SK-N-MC (cell line): Measurements from ENCODE around the gene TMEM88.

Source experiments
- DNase-seq: peaks from one replicate; pipeline ENCODE4 v3.0.0-alpha.2; 2011; ENCODE audit warnings: low read depth, low spot score
- H3K27ac ChIP-seq: fragments of 200-600 bp; sonication (generic); 2 replicates; pipeline ENCODE4 v1.5.1; 2016; ENCODE audit warnings: mixed run types
- H3K36me3 ChIP-seq: fragments of 200-600 bp; sonication (generic); 2 replicates; pipeline ENCODE4 v1.6.1; 2017; ENCODE audit warnings: antibody characterized with exemption, low read length, mixed read lengths; ENCODE audit not compliant: insufficient read depth
- H3K4me3 ChIP-seq: fragments of 200-600 bp; sonication (generic); 2 replicates; pipeline ENCODE4 v1.5.1; 2016
- H3K9ac ChIP-seq: fragments of 200-600 bp; sonication (generic); 2 replicates; pipeline ENCODE4 v1.8.0; 2017; ENCODE audit warnings: mixed run types, mixed read lengths; ENCODE audit not compliant: insufficient read length
- H3K9me3 ChIP-seq: fragments of 200-600 bp; sonication (generic); 2 replicates; pipeline ENCODE4 v1.6.1; 2017; ENCODE audit warnings: low read depth, mild to moderate bottlenecking, antibody characterized with exemption, low read length, moderate library complexity, mixed read lengths
- EZH2 ChIP-seq: fragments of 200-600 bp; sonication (generic); IDR thresholded peaks from one replicate; pipeline ENCODE4 v1.6.1; 2017; ENCODE audit warnings: antibody characterized with exemption
- FOXP2 ChIP-seq: optimal IDR thresholded peaks from 2 replicates; pipeline ENCODE3; 2011; ENCODE audit warnings: mild to moderate bottlenecking, moderate library complexity; ENCODE audit not compliant: insufficient read depth; ENCODE audit errors: extremely low read length, control extremely low read depth
- POLR2AphosphoS5 ChIP-seq: IDR thresholded peaks from 2 replicates; pipeline ENCODE4 v1.6.1; 2012; ENCODE audit warnings: mild to moderate bottlenecking, low read depth, low read length, borderline replicate concordance

The TMEM88 gene

GRCh38 chr17:7889166-7889955 lies 34.5 kb downstream of the TMEM88 start:
- Histone ChIP-seq H3K4me3 (peak overlapping the region; percentile 88), H3K27ac (peak overlapping the region; percentile 95; the same call in 1 of the 2 replicates), H3K9me3 (no peaks in the 10 kb centered on the region), H3K9ac (peak overlapping the region; percentile 84), H3K36me3 (peaks cover 47% of the 10 kb centered on the region)
- TF ChIP-seq EZH2 (no peak), POLR2AphosphoS5 (no peak)
- no peak for DNase-seq

GRCh38 chr17:7893187-7893880 lies 38.5 kb downstream of the TMEM88 start:
- no peak for DNase-seq
- Histone ChIP-seq H3K27ac (no peak overlapping the region), H3K36me3 (peaks cover 82% of the 10 kb centered on the region), H3K4me3 (no peak overlapping the region), H3K9me3 (no peaks in the 10 kb centered on the region), H3K9ac (no peak overlapping the region)
- TF ChIP-seq FOXP2 (no peak), EZH2 (no peak), POLR2AphosphoS5 (no peak)

DNA sequence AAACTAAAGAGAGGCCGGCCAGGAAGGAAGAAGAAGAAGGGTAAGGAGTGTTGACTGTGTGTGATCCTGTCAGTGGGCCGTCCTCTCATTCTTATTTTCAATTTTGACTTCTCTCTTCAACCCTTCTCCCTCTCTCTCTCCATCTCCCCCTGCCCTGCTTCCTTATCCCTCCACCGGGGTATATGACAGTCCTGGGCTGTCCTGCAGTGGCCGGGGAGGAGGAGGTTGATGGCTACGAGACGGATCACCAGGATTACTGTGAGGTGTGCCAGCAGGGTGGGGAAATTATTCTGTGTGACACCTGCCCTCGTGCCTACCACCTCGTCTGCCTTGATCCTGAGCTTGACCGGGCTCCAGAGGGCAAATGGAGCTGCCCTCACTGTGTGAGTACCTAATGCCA lies 39.4 kb downstream of the TMEM88 start:
- TF ChIP-seq EZH2 (no peak), FOXP2 (no peak), POLR2AphosphoS5 (no peak)
- H3K9me3 ChIP-seq = no peaks in the 10 kb centered on the region
- H3K36me3 ChIP-seq = peaks cover 91% of the 10 kb centered on the region
- DNase-seq = no peak
- no peak overlapping the region for H3K9ac ChIP-seq
- no peak overlapping the region for H3K27ac ChIP-seq
- H3K4me3 ChIP-seq = no peak overlapping the region

DNA sequence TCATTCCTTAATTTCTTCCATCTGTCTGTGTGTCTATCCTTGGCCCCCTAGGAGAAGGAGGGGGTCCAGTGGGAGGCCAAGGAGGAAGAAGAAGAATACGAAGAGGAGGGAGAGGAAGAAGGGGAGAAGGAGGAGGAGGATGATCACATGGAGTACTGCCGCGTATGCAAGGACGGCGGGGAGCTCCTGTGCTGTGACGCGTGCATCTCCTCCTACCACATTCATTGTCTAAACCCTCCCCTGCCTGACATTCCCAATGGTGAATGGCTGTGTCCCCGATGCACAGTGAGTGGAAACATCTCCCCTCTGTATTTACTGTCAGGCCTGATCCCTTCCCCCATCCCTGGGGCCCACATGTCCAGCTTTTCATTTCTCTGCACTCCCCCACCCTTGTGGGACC lies 40.0 kb downstream of the TMEM88 start:
- TF ChIP-seq POLR2AphosphoS5 (no peak), EZH2 (no peak), FOXP2 (no peak)
- peaks cover 93% of the 10 kb centered on the region for H3K36me3 ChIP-seq
- H3K9ac ChIP-seq = no peak overlapping the region

GRCh38 chr17:7897090-7897489 lies 42.2 kb downstream of the TMEM88 start:
- no peak overlapping the region for H3K4me3 ChIP-seq
- no peaks in the 10 kb centered on the region for H3K9me3 ChIP-seq
- no peak overlapping the region for H3K27ac ChIP-seq
- peaks cover 93% of the 10 kb centered on the region for H3K36me3 ChIP-seq
- no peak for TF ChIP-seq FOXP2
- no peak for TF ChIP-seq POLR2AphosphoS5
- DNase-seq = no peak
- H3K9ac ChIP-seq = no peak overlapping the region

More for the DNA sequence above, 40.0 kb downstream of the TMEM88 start:
- no peak overlapping the region for H3K27ac ChIP-seq
- DNase-seq = no peak
- H3K4me3 ChIP-seq = no peak overlapping the region
- H3K9me3 ChIP-seq = no peaks in the 10 kb centered on the region

GRCh38 chr17:7897773-7898172 lies 42.9 kb downstream of the TMEM88 start:
- DNase-seq = no peak
- H3K9me3 ChIP-seq = no peaks in the 10 kb centered on the region
- H3K9ac ChIP-seq = no peak overlapping the region
- no peak overlapping the region for H3K4me3 ChIP-seq
- H3K27ac ChIP-seq = no peak overlapping the region
- peaks cover 95% of the 10 kb centered on the region for H3K36me3 ChIP-seq
- TF ChIP-seq EZH2 (no peak), POLR2AphosphoS5 (no peak), FOXP2 (no peak)

GRCh38 chr17:7903154-7904103 lies 48.6 kb downstream of the TMEM88 start:
- TF ChIP-seq EZH2 = no peak
- TF ChIP-seq FOXP2 = no peak
- TF ChIP-seq POLR2AphosphoS5 = no peak
- no peak for DNase-seq
- peaks cover 99% of the 10 kb centered on the region for H3K36me3 ChIP-seq

More at GRCh38 chr17:7903154-7904103, 48.6 kb downstream of the TMEM88 start:
- Histone ChIP-seq H3K9me3 (no peaks in the 10 kb centered on the region), H3K4me3 (no peak overlapping the region), H3K27ac (no peak overlapping the region), H3K9ac (no peak overlapping the region)
